ENCODE measurements around the gene LAMC3. TPM values are rescaled to one million over a fixed set of nuclear protein-coding genes. Genes with fewer than 3 reads are reported as not detected.

Gene LAMC3
- total RNA-seq, 1 donor from 2014 or later = 30.1 TPM

GRCh38 chr9:131043087-131043486, 34.1 kb downstream of the LAMC3 start:
- Mint-ChIP-seq H3K27ac (ENCODE audit: unreplicated experiment) (no peak overlapping the region), H3K4me1 (ENCODE audit: unreplicated experiment) (peaks cover 8% of the 10 kb centered on the region)

GRCh38 chr9:131043646-131044045, 34.7 kb downstream of the LAMC3 start:
- no peak overlapping the region for H3K4me3 Mint-ChIP-seq (ENCODE audit: unreplicated experiment)
- H3K4me1 Mint-ChIP-seq (ENCODE audit: unreplicated experiment) = peaks cover 6% of the 10 kb centered on the region
- no peak overlapping the region for H3K27ac Mint-ChIP-seq (ENCODE audit: unreplicated experiment)
- no peak for DNase-seq (ENCODE audit: low spot score)
- H3K36me3 Mint-ChIP-seq (ENCODE audit: low read depth, unreplicated experiment) = no peaks in the 10 kb centered on the region
- H3K9me3 Mint-ChIP-seq (ENCODE audit: unreplicated experiment) = no peaks in the 10 kb centered on the region
- H3K27me3 Mint-ChIP-seq (ENCODE audit: unreplicated experiment) = peaks cover 9% of the 10 kb centered on the region
- no peak for TF ChIP-seq CTCF (IDR thresholded peaks at IDR 0.05; ENCODE audit: unreplicated experiment)

More at GRCh38 chr9:131043087-131043486, 34.1 kb downstream of the LAMC3 start:
- no peaks in the 10 kb centered on the region for H3K9me3 Mint-ChIP-seq (ENCODE audit: unreplicated experiment)
- TF ChIP-seq CTCF (IDR thresholded peaks at IDR 0.05; ENCODE audit: unreplicated experiment) = no peak
- H3K27me3 Mint-ChIP-seq (ENCODE audit: unreplicated experiment) = peaks cover 9% of the 10 kb centered on the region
- no peak overlapping the region for H3K4me3 Mint-ChIP-seq (ENCODE audit: unreplicated experiment)
- peaks cover under 1% of the 10 kb centered on the region for H3K36me3 Mint-ChIP-seq (ENCODE audit: low read depth, unreplicated experiment)
- no peak for DNase-seq (ENCODE audit: low spot score)

GRCh38 chr9:131045300-131046092, 36.5 kb downstream of the LAMC3 start:
- H3K27me3 Mint-ChIP-seq (ENCODE audit: unreplicated experiment) = peaks cover 5% of the 10 kb centered on the region
- no peak overlapping the region for H3K27ac Mint-ChIP-seq (ENCODE audit: unreplicated experiment)
- H3K9me3 Mint-ChIP-seq (ENCODE audit: unreplicated experiment) = no peaks in the 10 kb centered on the region
- H3K4me1 Mint-ChIP-seq (ENCODE audit: unreplicated experiment) = no peaks in the 10 kb centered on the region
- no peak for DNase-seq (ENCODE audit: low spot score)
- TF ChIP-seq CTCF (IDR thresholded peaks at IDR 0.05; ENCODE audit: unreplicated experiment) = no peak
- no peak overlapping the region for H3K4me3 Mint-ChIP-seq (ENCODE audit: unreplicated experiment)
- H3K36me3 Mint-ChIP-seq (ENCODE audit: low read depth, unreplicated experiment) = peaks cover 3% of the 10 kb centered on the region

GRCh38 chr9:131046093-131046380, 37.1 kb downstream of the LAMC3 start:
- no peak for TF ChIP-seq CTCF (IDR thresholded peaks at IDR 0.05; ENCODE audit: unreplicated experiment)
- H3K27ac Mint-ChIP-seq (ENCODE audit: unreplicated experiment) = no peak overlapping the region
- DNase-seq (ENCODE audit: low spot score) = no peak
- H3K4me3 Mint-ChIP-seq (ENCODE audit: unreplicated experiment) = no peak overlapping the region
- peaks cover 2% of the 10 kb centered on the region for H3K27me3 Mint-ChIP-seq (ENCODE audit: unreplicated experiment)
- H3K9me3 Mint-ChIP-seq (ENCODE audit: unreplicated experiment) = no peaks in the 10 kb centered on the region
- no peaks in the 10 kb centered on the region for H3K4me1 Mint-ChIP-seq (ENCODE audit: unreplicated experiment)
- peaks cover 3% of the 10 kb centered on the region for H3K36me3 Mint-ChIP-seq (ENCODE audit: low read depth, unreplicated experiment)

GRCh38 chr9:131046581-131047202, 37.7 kb downstream of the LAMC3 start:
- H3K4me3 Mint-ChIP-seq (ENCODE audit: unreplicated experiment) = no peak overlapping the region
- H3K9me3 Mint-ChIP-seq (ENCODE audit: unreplicated experiment) = no peaks in the 10 kb centered on the region
- peak; percentile 93 for TF ChIP-seq CTCF (IDR thresholded peaks at IDR 0.05; ENCODE audit: unreplicated experiment)
- peaks cover 2% of the 10 kb centered on the region for H3K27me3 Mint-ChIP-seq (ENCODE audit: unreplicated experiment)
- DNase-seq (ENCODE audit: low spot score) = peak; percentile 86
- H3K27ac Mint-ChIP-seq (ENCODE audit: unreplicated experiment) = no peak overlapping the region
- peaks cover 3% of the 10 kb centered on the region for H3K36me3 Mint-ChIP-seq (ENCODE audit: low read depth, unreplicated experiment)
- no peaks in the 10 kb centered on the region for H3K4me1 Mint-ChIP-seq (ENCODE audit: unreplicated experiment)
